ENCODE data around the gene TGIF2.

- TF ChIP-seq, protein P1, sequence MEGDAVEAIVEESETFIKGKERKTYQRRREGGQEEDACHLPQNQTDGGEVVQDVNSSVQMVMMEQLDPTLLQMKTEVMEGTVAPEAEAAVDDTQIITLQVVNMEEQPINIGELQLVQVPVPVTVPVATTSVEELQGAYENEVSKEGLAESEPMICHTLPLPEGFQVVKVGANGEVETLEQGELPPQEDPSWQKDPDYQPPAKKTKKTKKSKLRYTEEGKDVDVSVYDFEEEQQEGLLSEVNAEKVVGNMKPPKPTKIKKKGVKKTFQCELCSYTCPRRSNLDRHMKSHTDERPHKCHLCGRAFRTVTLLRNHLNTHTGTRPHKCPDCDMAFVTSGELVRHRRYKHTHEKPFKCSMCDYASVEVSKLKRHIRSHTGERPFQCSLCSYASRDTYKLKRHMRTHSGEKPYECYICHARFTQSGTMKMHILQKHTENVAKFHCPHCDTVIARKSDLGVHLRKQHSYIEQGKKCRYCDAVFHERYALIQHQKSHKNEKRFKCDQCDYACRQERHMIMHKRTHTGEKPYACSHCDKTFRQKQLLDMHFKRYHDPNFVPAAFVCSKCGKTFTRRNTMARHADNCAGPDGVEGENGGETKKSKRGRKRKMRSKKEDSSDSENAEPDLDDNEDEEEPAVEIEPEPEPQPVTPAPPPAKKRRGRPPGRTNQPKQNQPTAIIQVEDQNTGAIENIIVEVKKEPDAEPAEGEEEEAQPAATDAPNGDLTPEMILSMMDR (conservative IDR thresholded peaks at IDR 0.05; ENCODE audit: low read depth, low read length) = no peak
- TF ChIP-seq SMC3 (IDR thresholded peaks at IDR 0.05; ENCODE audit: low read depth, low read length) = no peak
- 0 out of 2 replicates have a peak, but pooled peaks have one; percentile 2 for TF ChIP-seq POLR2A (IDR thresholded peaks at IDR 0.05; ENCODE audit: low read depth, low read length)
- no peak for TF ChIP-seq RFX5 (IDR thresholded peaks at IDR 0.05; ENCODE audit: low read depth, low read length)
- 0 out of 2 replicates have a peak, but pooled peaks have one; percentile 3 for TF ChIP-seq BHLHE40 (IDR thresholded peaks at IDR 0.05; ENCODE audit: low read depth, low read length)
- no peak for TF ChIP-seq CEBPB (IDR thresholded peaks at IDR 0.05; ENCODE audit: low read depth, low read length)
- no peak for TF ChIP-seq USF2 (IDR thresholded peaks at IDR 0.05; ENCODE audit: low read depth, low read length)
- no peak for TF ChIP-seq MAZ (IDR thresholded peaks at IDR 0.05; ENCODE audit: borderline replicate concordance, low read depth, low read length)
- peak; percentile 79; the same call in 1 of the 2 replicates for TF ChIP-seq MXI1 (IDR thresholded peaks at IDR 0.05; ENCODE audit: borderline replicate concordance, low read depth, low read length)
Observed at GRCh38 chr20:36574366-36575135, 1.2 kb downstream of the TGIF2 start.

Data from IMR-90 (cell line).